K562 (cell line): ENCODE measurements around the gene CYTH1. TPM values are rescaled to one million over a fixed set of nuclear protein-coding genes. Genes with fewer than 3 reads are reported as not detected.
A peak's percentile ranks its signal among the peaks of the same experiment; 100 is the strongest.

Experiments used
- ATAC-seq: fragments of 200-7000 bp; cut with Tn5 transposase; 3 replicates; pipeline ENCODE4 v1.9.1; 2020; ENCODE audit warnings: moderate library complexity
- BruUV-seq: library from RNA; stranded (reverse); fragments of 400-500 nt; replicated peaks from 2 replicates; lab custom pipeline; 2021; lab: Mats Ljungman, UMichigan
- CTCF ChIA-PET: fragments of 300-600 bp; formaldehyde crosslinking; extraction: SDS; loops from one replicate; lab custom pipeline; 2021; ENCODE audit warnings: low intra/inter-chr PET ratio; lab: Yijun Ruan, JAX
- POLR2A ChIA-PET: fragments of 300-600, 350-650 bp; sonication (Branson Sonifier 250); formaldehyde crosslinking; extraction: SDS; loops from one replicate; lab custom pipeline; 2021; ENCODE audit warnings: antibody characterized with exemption, inconsistent platforms; lab: Yijun Ruan, JAX
- DNase-seq, 4 experiments: peaks; one replicate each; pipeline versions ENCODE4 v3.0.0 to v3.0.0-alpha.2; 2011 to 2018; ENCODE audit warnings: low spot score in 3 of 4, mixed read lengths in 3 of 4; ENCODE audit errors: extremely low read depth in 1 of 4
- FAIRE-seq: peaks from 2 replicates; lab custom pipeline; 2011; peaks lifted over from hg19 to GRCh38; lab: Jason Lieb, UNC
- H2AFZ ChIP-seq: 2 replicates; pipeline ENCODE4 v1.6.0; 2011; ENCODE audit warnings: low read depth, low read length, control low read depth, inconsistent platforms
- H3K27ac ChIP-seq: fragments of 200-600 bp; 3 replicates; pipeline ENCODE4 v1.8.0; 2011; ENCODE audit warnings: low read depth, mild to moderate bottlenecking, control low read depth, inconsistent platforms, low read length, moderate library complexity, mixed read lengths; ENCODE audit errors: extremely low read depth
- H3K27me3 ChIP-seq, 2 experiments: fragments of 300-600 bp in 1 of 2; 2 replicates in 1 of 2; 3 replicates in 1 of 2; pipeline versions ENCODE4 v1.6.0 to v1.8.0; 2011; ENCODE audit warnings: inconsistent platforms in 2 of 2, low read length in 2 of 2, mild to moderate bottlenecking in 1 of 2, mixed read lengths in 1 of 2, moderate library complexity in 1 of 2; ENCODE audit not compliant: control insufficient read depth in 2 of 2, insufficient read depth in 2 of 2
- H3K36me3 ChIP-seq: fragments of 300-600 bp; 3 replicates; pipeline ENCODE4 v1.8.0; 2011; ENCODE audit warnings: mild to moderate bottlenecking, low read length, inconsistent platforms; ENCODE audit not compliant: control insufficient read depth, insufficient read depth
- H3K4me1 ChIP-seq, 2 experiments: fragments of 200-600 bp in 1 of 2; replicated peaks in 1 of 2; 2 replicates in 1 of 2; 3 replicates in 1 of 2; pipeline versions ENCODE4 v1.5.1 to v1.8.0; 2011; ENCODE audit warnings: inconsistent platforms in 2 of 2, low read length in 2 of 2, mild to moderate bottlenecking in 1 of 2, mixed read lengths in 1 of 2, moderate library complexity in 1 of 2; ENCODE audit not compliant: control insufficient read depth in 2 of 2, insufficient read depth in 2 of 2
- H3K4me2 ChIP-seq: 2 replicates; pipeline ENCODE4 v1.6.1; 2011; ENCODE audit warnings: low read length, control low read depth, inconsistent platforms, mixed read lengths; ENCODE audit not compliant: insufficient read depth
- H3K4me3 ChIP-seq: fragments of 200-600 bp; sonication (generic), shearing (Covaris generic); 2 replicates; pipeline ENCODE4 v1.5.1; 2016; ENCODE audit warnings: control low read depth, inconsistent platforms
- H3K79me2 ChIP-seq: fragments of 200-600 bp; 3 replicates; pipeline ENCODE4 v1.8.0; 2011; ENCODE audit warnings: low read length, inconsistent platforms; ENCODE audit not compliant: control insufficient read depth, insufficient read depth
- H3K9ac ChIP-seq, 2 experiments: 2 replicates each; pipeline versions ENCODE4 v1.6.0 to v1.6.1; 2011; ENCODE audit warnings: low read depth in 2 of 2, low read length in 2 of 2, control low read depth in 1 of 2, inconsistent platforms in 1 of 2, mild to moderate bottlenecking in 1 of 2, mixed read lengths in 1 of 2; ENCODE audit not compliant: insufficient read depth in 1 of 2
- H3K9me1 ChIP-seq: one replicate; pipeline ENCODE4 v1.6.0; 2011; ENCODE audit warnings: inconsistent platforms, mild to moderate bottlenecking, low read length, moderate library complexity; ENCODE audit not compliant: control insufficient read depth, insufficient read depth
- H3K9me3 ChIP-seq: replicated peaks from 2 replicates; pipeline ENCODE4 v1.5.1; 2011; ENCODE audit warnings: low read depth, low read length, inconsistent platforms; ENCODE audit not compliant: control insufficient read depth, insufficient read depth
- H4K20me1 ChIP-seq: replicated peaks from 2 replicates; pipeline ENCODE4 v1.6.1; 2011; ENCODE audit warnings: low read length, inconsistent platforms, mixed read lengths; ENCODE audit not compliant: control insufficient read depth, insufficient read depth
- ELF1 ChIP-seq: fragments of 200-800 bp; sonication (Bioruptor generic); IDR thresholded peaks from 2 replicates; pipeline ENCODE4 v1.6.1; 2016; ENCODE audit warnings: missing genetic modification characterization, missing compliant biosample characterization
- PTRF ChIP-seq: fragments of 450-650 bp; IDR thresholded peaks from 2 replicates; pipeline ENCODE4 v1.6.1; 2016; ENCODE audit warnings: mild to moderate bottlenecking, missing genetic modification characterization, missing compliant biosample characterization
- SIN3A ChIP-seq, 2 experiments: fragments of 150-350 bp in 1 of 2; IDR thresholded peaks; 2 replicates each; pipeline ENCODE4 v1.6.1; 2011 to 2016; ENCODE audit warnings: borderline replicate concordance in 2 of 2, low read depth in 2 of 2, low read length in 2 of 2, mild to moderate bottlenecking in 2 of 2, moderate library complexity in 2 of 2; ENCODE audit not compliant: control insufficient read depth in 1 of 2
- YBX1 ChIP-seq: fragments of 450-650 bp; IDR thresholded peaks from 2 replicates; pipeline ENCODE4 v1.7.1; 2016; ENCODE audit warnings: mild to moderate bottlenecking
- ZNF12 ChIP-seq: sonication (generic); formaldehyde crosslinking; IDR thresholded peaks from 2 replicates; pipeline ENCODE4 v1.4.0; 2020; ENCODE audit warnings: mild to moderate bottlenecking, missing genetic modification reagents
- ZNF124 ChIP-seq: sonication (generic); formaldehyde crosslinking; IDR thresholded peaks from 2 replicates; pipeline ENCODE4 v1.8.1; 2022; ENCODE audit warnings: missing genetic modification reagents
- ZNF217 ChIP-seq: sonication (generic); formaldehyde crosslinking; IDR thresholded peaks from 2 replicates; pipeline ENCODE4 v1.8.0; 2022; ENCODE audit warnings: mild to moderate bottlenecking, missing genetic modification reagents
- WGBS: fragments of 100-300 bp; shearing (Covaris generic); methylation state at CpG from one replicate; pipeline ENCODE4 v1.1.6; 2016; ENCODE audit warnings: low coverage, mixed read lengths; ENCODE audit not compliant: insufficient coverage; ENCODE audit errors: missing lambda C conversion rate; 5-methylcytosine and 5-hydroxymethylcytosine counted together
- in situ Hi-C: fragments of 300-500 bp; cut with MboI; formaldehyde crosslinking; loops from 4 replicates; pipeline ENCODE4 v1.15.0; 2018; ENCODE audit warnings: inconsistent platforms, mixed read lengths
- intact Hi-C: fragments of 100-400 bp; cut with micrococcal nuclease; formaldehyde crosslinking; loops from 2 replicates; pipeline ENCODE4 v1.14.2; 2022
- polyA plus RNA-seq, 8 experiments: library from polyadenylated mRNA; depleted of rRNA in 4 of 8; stranded (reverse) in 5 of 8; unstranded in 3 of 8; fragments of >200 nt; fragmentation: Nextera tagmentation in 2 of 8; fragmentation: Illumina TruSeq in 1 of 8; extraction: Ambion mirVana in 2 of 8; extraction: Trizol in 1 of 8; gene quantifications; 2 replicates each; pipeline versions ENCODE4 v1.2.1 to v1.2.3, GENCODE V29; 2011 to 2014; ENCODE audit warnings: inconsistent platforms in 1 of 8, missing spikeins in 1 of 8
- total RNA-seq, 7 experiments: library from RNA; depleted of rRNA in 6 of 7; stranded (reverse); fragments of >200 nt in 6 of 7; fragmentation: Illumina TruSeq in 2 of 7; extraction: Trizol in 2 of 7; gene quantifications; 2 replicates each; pipeline versions ENCODE4 v1.2.1 to v1.2.3, GENCODE V29; 2011 to 2021; ENCODE audit warnings: low replicate concordance in 1 of 7
- TF ChIP-seq, protein P1 (sequence below): fragments of 250-450 bp; sonication (Bioruptor Pico); IDR thresholded peaks from 2 replicates; pipeline ENCODE4 v1.5.0; 2022; ENCODE audit warnings: mild to moderate bottlenecking
- TF ChIP-seq, protein P2 (sequence below): fragments of 450-650 bp; IDR thresholded peaks from 2 replicates; pipeline ENCODE4 v1.6.1; 2018; ENCODE audit not compliant: partially characterized antibody
- TF ChIP-seq, protein P3 (sequence below): fragments of 250-450 bp; sonication (Bioruptor Pico); IDR thresholded peaks from 2 replicates; pipeline ENCODE4 v1.9.0; 2021; ENCODE audit warnings: mild to moderate bottlenecking, inconsistent platforms

The CYTH1 gene
- total and polyA plus RNA-seq, 9 of the 15 experiments (the other 6 are each of a cell fraction or from before 2014, with no cell fraction given): 0.52 to 27.7 (median 16.8) TPM

DNA sequence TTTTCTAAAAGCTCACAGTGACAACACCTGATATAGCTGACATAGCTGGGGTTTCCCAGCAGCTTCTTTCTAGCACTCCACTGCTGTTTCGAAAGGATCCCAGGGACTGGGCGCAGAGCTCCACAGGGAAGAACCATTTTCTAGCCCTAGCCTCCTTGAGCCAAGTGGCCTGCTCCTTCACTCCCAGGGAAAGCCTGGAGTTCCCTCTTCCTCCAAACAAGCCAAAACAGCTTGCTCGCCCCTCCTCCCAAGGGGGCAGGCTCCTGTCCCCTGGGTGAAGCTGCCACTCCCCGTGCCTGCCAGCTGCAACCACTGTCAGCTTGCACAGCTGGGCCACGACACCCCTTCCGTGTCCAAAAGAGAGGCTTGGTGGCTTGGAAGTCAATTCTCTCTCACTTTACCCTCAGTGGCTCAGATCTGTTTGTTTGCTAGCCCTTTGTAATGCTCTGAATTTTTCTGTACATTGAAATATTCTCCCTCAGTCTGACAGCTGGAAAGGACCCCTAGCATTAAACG lies 59.8 kb downstream of the CYTH1 start:
- DNase-seq (no peak), ATAC-seq (no peak), FAIRE-seq (no peak)
- CTCF ChIA-PET: no interaction called here
- intact Hi-C loops: no loop called here
- Histone ChIP-seq H3K9me1 (no peaks in the 10 kb centered on the region), H4K20me1 (peaks cover 73% of the 10 kb centered on the region), H3K9ac (peak overlapping the region in 1 of 2 experiments; percentile 70; a peak in 1 of 4 replicates), H3K27ac (no peak overlapping the region), H3K4me2 (no peak overlapping the region), H3K9me3 (no peaks in the 10 kb centered on the region), H3K4me1 (peaks cover 0 to 15% of the 10 kb centered on the region in 2 experiments; a peak in 3 of 5 replicates), H3K4me3 (no peak overlapping the region), H3K79me2 (peaks cover 27% of the 10 kb centered on the region), H3K27me3 (no peaks in the 10 kb centered on the region), H3K36me3 (no peaks in the 10 kb centered on the region), H2AFZ (no peak overlapping the region)
- POLR2A ChIA-PET: interaction anchor here (1.4 kb wide), 1 partner anchor 11 kb away, joined by 4 read pairs; no protein-coding TSS in a partner anchor
- WGBS: 59% methylated on average over 6 of the region's 7 CpGs
- in situ Hi-C loops: no loop called here
- BruUV-seq: no TSS peak
- no peak for TF ChIP-seq PTRF (tag)
- no peak for TF ChIP-seq ZNF124 (CRISPR knock-in tag)
- TF ChIP-seq, protein P1, sequence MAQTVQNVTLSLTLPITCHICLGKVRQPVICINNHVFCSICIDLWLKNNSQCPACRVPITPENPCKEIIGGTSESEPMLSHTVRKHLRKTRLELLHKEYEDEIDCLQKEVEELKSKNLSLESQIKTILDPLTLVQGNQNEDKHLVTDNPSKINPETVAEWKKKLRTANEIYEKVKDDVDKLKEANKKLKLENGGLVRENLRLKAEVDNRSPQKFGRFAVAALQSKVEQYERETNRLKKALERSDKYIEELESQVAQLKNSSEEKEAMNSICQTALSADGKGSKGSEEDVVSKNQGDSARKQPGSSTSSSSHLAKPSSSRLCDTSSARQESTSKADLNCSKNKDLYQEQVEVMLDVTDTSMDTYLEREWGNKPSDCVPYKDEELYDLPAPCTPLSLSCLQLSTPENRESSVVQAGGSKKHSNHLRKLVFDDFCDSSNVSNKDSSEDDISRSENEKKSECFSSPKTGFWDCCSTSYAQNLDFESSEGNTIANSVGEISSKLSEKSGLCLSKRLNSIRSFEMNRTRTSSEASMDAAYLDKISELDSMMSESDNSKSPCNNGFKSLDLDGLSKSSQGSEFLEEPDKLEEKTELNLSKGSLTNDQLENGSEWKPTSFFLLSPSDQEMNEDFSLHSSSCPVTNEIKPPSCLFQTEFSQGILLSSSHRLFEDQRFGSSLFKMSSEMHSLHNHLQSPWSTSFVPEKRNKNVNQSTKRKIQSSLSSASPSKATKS (CRISPR knock-in tag): no peak
- TF ChIP-seq ZNF217 (CRISPR knock-in tag): no peak
- no peak for TF ChIP-seq ELF1 (tag)
- TF ChIP-seq, protein P2, sequence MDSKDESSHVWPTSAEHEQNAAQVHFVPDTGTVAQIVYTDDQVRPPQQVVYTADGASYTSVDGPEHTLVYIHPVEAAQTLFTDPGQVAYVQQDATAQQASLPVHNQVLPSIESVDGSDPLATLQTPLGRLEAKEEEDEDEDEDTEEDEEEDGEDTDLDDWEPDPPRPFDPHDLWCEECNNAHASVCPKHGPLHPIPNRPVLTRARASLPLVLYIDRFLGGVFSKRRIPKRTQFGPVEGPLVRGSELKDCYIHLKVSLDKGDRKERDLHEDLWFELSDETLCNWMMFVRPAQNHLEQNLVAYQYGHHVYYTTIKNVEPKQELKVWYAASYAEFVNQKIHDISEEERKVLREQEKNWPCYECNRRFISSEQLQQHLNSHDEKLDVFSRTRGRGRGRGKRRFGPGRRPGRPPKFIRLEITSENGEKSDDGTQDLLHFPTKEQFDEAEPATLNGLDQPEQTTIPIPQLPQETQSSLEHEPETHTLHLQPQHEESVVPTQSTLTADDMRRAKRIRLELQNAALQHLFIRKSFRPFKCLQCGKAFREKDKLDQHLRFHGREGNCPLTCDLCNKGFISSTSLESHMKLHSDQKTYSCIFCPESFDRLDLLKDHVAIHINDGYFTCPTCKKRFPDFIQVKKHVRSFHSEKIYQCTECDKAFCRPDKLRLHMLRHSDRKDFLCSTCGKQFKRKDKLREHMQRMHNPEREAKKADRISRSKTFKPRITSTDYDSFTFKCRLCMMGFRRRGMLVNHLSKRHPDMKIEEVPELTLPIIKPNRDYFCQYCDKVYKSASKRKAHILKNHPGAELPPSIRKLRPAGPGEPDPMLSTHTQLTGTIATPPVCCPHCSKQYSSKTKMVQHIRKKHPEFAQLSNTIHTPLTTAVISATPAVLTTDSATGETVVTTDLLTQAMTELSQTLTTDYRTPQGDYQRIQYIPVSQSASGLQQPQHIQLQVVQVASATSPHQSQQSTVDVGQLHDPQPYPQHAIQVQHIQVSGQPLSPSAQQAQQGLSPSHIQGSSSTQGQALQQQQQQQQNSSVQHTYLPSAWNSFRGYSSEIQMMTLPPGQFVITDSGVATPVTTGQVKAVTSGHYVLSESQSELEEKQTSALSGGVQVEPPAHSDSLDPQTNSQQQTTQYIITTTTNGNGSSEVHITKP: no peak
- no peak for TF ChIP-seq YBX1
- no peak for TF ChIP-seq SIN3A (IDR thresholded peaks at IDR 0.05; ENCODE audit: borderline replicate concordance in 2 of 2, control insufficient read depth in 1 of 2, low read depth in 2 of 2, low read length in 2 of 2)
- TF ChIP-seq ZNF12 (CRISPR knock-in tag): no peak
- TF ChIP-seq, protein P3, sequence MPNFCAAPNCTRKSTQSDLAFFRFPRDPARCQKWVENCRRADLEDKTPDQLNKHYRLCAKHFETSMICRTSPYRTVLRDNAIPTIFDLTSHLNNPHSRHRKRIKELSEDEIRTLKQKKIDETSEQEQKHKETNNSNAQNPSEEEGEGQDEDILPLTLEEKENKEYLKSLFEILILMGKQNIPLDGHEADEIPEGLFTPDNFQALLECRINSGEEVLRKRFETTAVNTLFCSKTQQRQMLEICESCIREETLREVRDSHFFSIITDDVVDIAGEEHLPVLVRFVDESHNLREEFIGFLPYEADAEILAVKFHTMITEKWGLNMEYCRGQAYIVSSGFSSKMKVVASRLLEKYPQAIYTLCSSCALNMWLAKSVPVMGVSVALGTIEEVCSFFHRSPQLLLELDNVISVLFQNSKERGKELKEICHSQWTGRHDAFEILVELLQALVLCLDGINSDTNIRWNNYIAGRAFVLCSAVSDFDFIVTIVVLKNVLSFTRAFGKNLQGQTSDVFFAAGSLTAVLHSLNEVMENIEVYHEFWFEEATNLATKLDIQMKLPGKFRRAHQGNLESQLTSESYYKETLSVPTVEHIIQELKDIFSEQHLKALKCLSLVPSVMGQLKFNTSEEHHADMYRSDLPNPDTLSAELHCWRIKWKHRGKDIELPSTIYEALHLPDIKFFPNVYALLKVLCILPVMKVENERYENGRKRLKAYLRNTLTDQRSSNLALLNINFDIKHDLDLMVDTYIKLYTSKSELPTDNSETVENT (CRISPR knock-in tag): no peak
